ENCODE data around the gene IFITM5.
"Not testable (repeated sequence)": the region's sequence is repeated elsewhere in the genome, so short reads cannot be mapped to it uniquely, and the experiment has no call there.

IFITM5 gene

GRCh38 chr11:327581-327923 is 28.2 kb upstream of the IFITM5 start:
- DNase-seq = no peak

- peak; percentile 37 for DNase-seq
These were observed 27.7 kb upstream of the IFITM5 start for GRCh38 chr11:326842-327580.

- DNase-seq = no peak
These were observed 27.2 kb upstream of the IFITM5 start for GRCh38 chr11:326592-326841.

GRCh38 chr11:325796-326591 is 26.7 kb upstream of the IFITM5 start:
- no peak for DNase-seq

GRCh38 chr11:324593-325517 is 25.5 kb upstream of the IFITM5 start:
- not testable (repeated sequence) for DNase-seq

- no peak for DNase-seq
These were observed 24.8 kb upstream of the IFITM5 start for GRCh38 chr11:324156-324555.

- DNase-seq = not testable (repeated sequence)
These were observed 20.6 kb upstream of the IFITM5 start for GRCh38 chr11:319888-320273.

GRCh38 chr11:319121-319887 is 20.0 kb upstream of the IFITM5 start:
- DNase-seq = not testable (repeated sequence)

GRCh38 chr11:318405-319120 is 19.2 kb upstream of the IFITM5 start:
- DNase-seq = not testable (repeated sequence)

- DNase-seq = not testable (repeated sequence)
These were observed 18.5 kb upstream of the IFITM5 start for GRCh38 chr11:317668-318404.

GRCh38 chr11:316891-317301 is 17.6 kb upstream of the IFITM5 start:
- no peak for DNase-seq

GRCh38 chr11:316031-316701 is 16.8 kb upstream of the IFITM5 start:
- DNase-seq = no peak

GRCh38 chr11:315516-315994 is 16.2 kb upstream of the IFITM5 start:
- DNase-seq = no peak

- DNase-seq = no peak
These were observed 15.7 kb upstream of the IFITM5 start for GRCh38 chr11:315051-315481.

- not testable (repeated sequence) for DNase-seq
These were observed 15.2 kb upstream of the IFITM5 start for GRCh38 chr11:314554-314875.

GRCh38 chr11:313787-314553 is 14.6 kb upstream of the IFITM5 start, which contains the start of gene IFITM1:
Gene IFITM1, plus strand, starts transcription at chr11:314040. Its CDS starts 131 bp downstream, at chr11:314171.
- no peak for DNase-seq

GRCh38 chr11:313304-313786 is 14.0 kb upstream of the IFITM5 start:
- no peak for DNase-seq

GRCh38 chr11:312092-312816 is 12.9 kb upstream of the IFITM5 start:
- DNase-seq = no peak
